Lower leg skin (tissue), 4 donors: ENCODE measurements around the gene CAMTA2. TPM values are rescaled to one million over a fixed set of nuclear protein-coding genes. Genes with fewer than 3 reads are reported as not detected.

Experiments
- DNase-seq, 2 donors: peaks; one replicate each; pipeline ENCODE4 v3.0.0-alpha.2; 2019; ENCODE audit warnings: low spot score in 2 of 2
- H3K4me3 ChIP-seq: fragments of 200-600 bp; sonication (generic); 2 replicates; pipeline ENCODE4 v1.5.1; 2017; ENCODE audit warnings: mild to moderate bottlenecking, low read depth; ENCODE audit not compliant: poor library complexity, severe bottlenecking
- POLR2A ChIP-seq, 2 donors: fragments of 450-650 bp; IDR thresholded peaks; one replicate each; pipeline ENCODE4 v1.6.1; 2016 to 2017; ENCODE audit warnings: antibody characterized with exemption in 2 of 2, mild to moderate bottlenecking in 1 of 2, moderate library complexity in 1 of 2
- WGBS, 2 donors: methylation state at CpG; one replicate each; pipeline ENCODE4 v1.1.5; 2018; 5-methylcytosine and 5-hydroxymethylcytosine counted together
- intact Hi-C: fragments of 100-400 bp; cut with DNase I; formaldehyde crosslinking; loops from one replicate; pipeline ENCODE4 v1.15.0; 2023; ENCODE audit warnings: low total_unique reads
- microRNA-seq, 2 donors: library from miRNA; unstranded; fragments of <30 nt; microRNA quantifications; one replicate each; pipeline ENCODE4, GENCODE V29; 2016; ENCODE audit warnings: borderline replicate concordance in 2 of 2, borderline number of aligned reads in 1 of 2
- total RNA-seq, 4 donors: library from RNA; depleted of rRNA; stranded (reverse); fragments of >200 nt; gene quantifications; one replicate each; pipeline ENCODE4 v1.1.0, GENCODE V29; 2016
- TF ChIP-seq, protein P1 (sequence below), 3 donors: fragments of 450-650 bp; IDR thresholded peaks; one replicate each; pipeline ENCODE4 v1.5.1; 2016; ENCODE audit warnings: antibody characterized with exemption in 3 of 3, mild to moderate bottlenecking in 3 of 3, moderate library complexity in 2 of 3

Gene CAMTA2
- total RNA-seq, 4 donors from 2014 or later, result 21.7 to 35.3 (median 30.6) TPM

DNA sequence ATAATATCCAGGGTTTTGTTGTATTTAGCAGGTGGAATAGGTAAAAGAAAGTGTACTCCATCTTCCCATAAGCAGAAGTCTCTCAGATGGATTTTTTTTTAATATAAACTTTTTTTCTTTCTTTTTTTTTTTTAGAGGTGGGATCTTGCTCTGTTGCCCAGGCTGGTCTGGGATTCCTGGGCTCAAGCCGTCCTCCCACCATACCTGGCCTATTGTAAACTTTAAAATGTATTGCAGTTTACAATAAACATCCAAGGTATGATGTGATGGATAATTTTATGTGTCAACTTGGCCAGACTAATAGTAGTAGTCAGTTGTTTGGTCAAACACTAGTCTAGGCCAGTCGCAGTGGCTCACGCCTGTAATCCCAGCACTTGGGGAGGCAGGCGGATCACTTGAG lies 66.2 kb downstream of the CAMTA2 start:
- no peak for TF ChIP-seq POLR2A (IDR thresholded peaks at IDR 0.05)
- TF ChIP-seq, protein P1, sequence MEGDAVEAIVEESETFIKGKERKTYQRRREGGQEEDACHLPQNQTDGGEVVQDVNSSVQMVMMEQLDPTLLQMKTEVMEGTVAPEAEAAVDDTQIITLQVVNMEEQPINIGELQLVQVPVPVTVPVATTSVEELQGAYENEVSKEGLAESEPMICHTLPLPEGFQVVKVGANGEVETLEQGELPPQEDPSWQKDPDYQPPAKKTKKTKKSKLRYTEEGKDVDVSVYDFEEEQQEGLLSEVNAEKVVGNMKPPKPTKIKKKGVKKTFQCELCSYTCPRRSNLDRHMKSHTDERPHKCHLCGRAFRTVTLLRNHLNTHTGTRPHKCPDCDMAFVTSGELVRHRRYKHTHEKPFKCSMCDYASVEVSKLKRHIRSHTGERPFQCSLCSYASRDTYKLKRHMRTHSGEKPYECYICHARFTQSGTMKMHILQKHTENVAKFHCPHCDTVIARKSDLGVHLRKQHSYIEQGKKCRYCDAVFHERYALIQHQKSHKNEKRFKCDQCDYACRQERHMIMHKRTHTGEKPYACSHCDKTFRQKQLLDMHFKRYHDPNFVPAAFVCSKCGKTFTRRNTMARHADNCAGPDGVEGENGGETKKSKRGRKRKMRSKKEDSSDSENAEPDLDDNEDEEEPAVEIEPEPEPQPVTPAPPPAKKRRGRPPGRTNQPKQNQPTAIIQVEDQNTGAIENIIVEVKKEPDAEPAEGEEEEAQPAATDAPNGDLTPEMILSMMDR (IDR thresholded peaks at IDR 0.05), result no peak
- intact Hi-C loops, result no loop called here
- no peak overlapping the region for H3K4me3 ChIP-seq
- DNase-seq, result no peak
- WGBS, 2 donors, result 90 to 93% methylated on average over 4 of the region's 4 CpGs

DNA sequence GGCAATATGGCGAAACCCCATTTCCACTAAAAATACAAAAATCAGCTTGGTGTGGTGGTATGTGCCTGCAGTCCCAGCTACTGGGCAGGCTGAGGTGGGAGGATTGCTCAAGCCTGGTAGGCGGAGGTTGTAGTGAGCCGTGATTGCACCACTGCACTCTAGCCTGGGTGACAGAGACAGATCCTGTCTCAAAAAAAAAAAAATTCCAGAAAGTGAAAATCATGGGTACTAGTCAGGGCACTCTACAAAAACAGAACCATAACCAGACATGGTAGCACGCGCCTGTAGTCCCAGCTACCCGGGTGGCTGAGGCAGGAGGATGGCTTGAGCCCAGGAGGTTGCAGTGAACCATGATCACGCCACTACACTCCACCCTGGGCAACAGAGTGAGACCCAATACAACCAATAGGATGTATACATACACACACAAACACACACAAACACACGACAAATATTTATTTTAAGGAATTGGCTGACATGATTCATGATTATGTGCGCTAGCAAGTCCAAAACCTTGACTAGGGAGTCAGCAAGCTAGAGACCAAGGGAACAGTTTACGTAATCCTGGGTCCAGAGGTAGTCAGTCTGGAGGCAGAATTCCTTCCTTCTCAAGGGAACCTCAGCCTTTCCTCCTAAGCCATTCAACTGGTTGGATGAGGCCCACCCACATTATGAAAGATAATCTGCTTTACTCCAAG lies 67.0 kb downstream of the CAMTA2 start:
- no peak overlapping the region for H3K4me3 ChIP-seq
- 69 to 79% methylated on average over 10 of the region's 10 CpGs for WGBS, 2 donors
- DNase-seq, result no peak
- no peak for TF ChIP-seq POLR2A (IDR thresholded peaks at IDR 0.05)
- TF ChIP-seq, protein P1 (IDR thresholded peaks at IDR 0.05), result no peak
- intact Hi-C loops, result no loop called here

DNA sequence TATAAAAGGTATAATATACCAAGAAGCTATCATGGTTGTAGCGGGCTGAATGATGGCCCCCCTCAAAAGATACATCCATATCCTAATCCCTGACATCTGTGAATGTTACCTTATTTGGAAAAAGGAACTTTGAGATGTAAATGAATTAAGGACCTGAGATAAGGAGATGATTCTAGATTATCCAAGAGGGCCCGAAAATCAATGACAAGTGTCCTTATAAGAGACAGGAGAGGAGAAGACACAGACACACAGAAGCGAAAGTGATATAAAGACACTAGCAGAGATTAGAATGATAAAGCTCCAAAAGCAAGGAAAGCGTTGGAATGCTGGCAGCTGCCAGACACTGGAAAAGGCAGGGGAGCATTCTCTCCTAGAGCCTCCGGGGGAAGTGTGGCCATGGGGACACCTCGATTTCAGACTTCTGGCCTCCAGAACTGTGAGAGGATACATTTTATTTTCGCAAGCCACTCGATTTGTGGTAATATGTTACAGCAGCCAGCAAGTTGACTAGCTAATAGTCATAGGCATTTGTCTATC lies 67.9 kb downstream of the CAMTA2 start:
- WGBS, 2 donors, result 60 to 62% methylated on average over 8 of the region's 8 CpGs
- no peak for DNase-seq
- no peak for TF ChIP-seq POLR2A (IDR thresholded peaks at IDR 0.05)
- TF ChIP-seq, protein P1 (IDR thresholded peaks at IDR 0.05), result no peak
- intact Hi-C loops, result no loop called here
- H3K4me3 ChIP-seq, result no peak overlapping the region

Small RNA genes lying within 50 kb of the gene (microRNA-seq; reads per million reads assigned to microRNA genes)
- 0 reads per million in 2 donors for gene MIR6864
- gene MIR6865, result 0 reads per million in 2 donors

Other genes starting within 250 kb of the CAMTA2 start
- gene ZMYND15, start 247.8 kb downstream of the CAMTA2 start, total RNA-seq, result 1 to 10 TPM in 2 of 4 donors, under 1 TPM in 1, not detected in 1; 0.46 to 1.7 (median 1.2) TPM
- 10 to 100 TPM; 25.0 to 28.1 (median 25.5) TPM for gene CXCL16, start 247.7 kb downstream of the CAMTA2 start, total RNA-seq
- not detected for gene TM4SF5, start 215.8 kb downstream of the CAMTA2 start, total RNA-seq
- gene VMO1, start 201.3 kb downstream of the CAMTA2 start, total RNA-seq, result 1 to 10 TPM in 3 of 4 donors, not detected in 1; 2.2 to 9.9 (median 5.3) TPM
- gene GLTPD2, start 198.7 kb downstream of the CAMTA2 start, total RNA-seq, result 1 to 10 TPM in 1 of 4 donors, not detected in 3; 1.2 TPM
- gene PSMB6, start 191.5 kb downstream of the CAMTA2 start, total RNA-seq, result 100 to 1,000 TPM; 103 to 207 (median 177) TPM
- gene PLD2, start 180.5 kb downstream of the CAMTA2 start, total RNA-seq, result 10 to 100 TPM; 40.1 to 78.8 (median 56.3) TPM
- gene MINK1, start 154.3 kb downstream of the CAMTA2 start, total RNA-seq, result 100 to 1,000 TPM; 128 to 208 (median 140) TPM
- gene C17orf107, start 88.1 kb downstream of the CAMTA2 start, total RNA-seq, result 10 to 100 TPM in 2 of 4 donors, 1 to 10 TPM in 2; 7.0 to 13.4 (median 10.1) TPM
- gene CHRNE, start 84.6 kb downstream of the CAMTA2 start, total RNA-seq, result 1 to 10 TPM in 3 of 4 donors, under 1 TPM in 1; 0.53 to 5.2 (median 3.6) TPM
- not detected for gene GP1BA, start 55.4 kb downstream of the CAMTA2 start, total RNA-seq
- 10 to 100 TPM; 35.5 to 87.7 (median 59.2) TPM for gene SLC25A11, start 47.6 kb downstream of the CAMTA2 start, total RNA-seq
- gene RNF167, start 47.4 kb downstream of the CAMTA2 start, total RNA-seq, result 10 to 100 TPM; 66.3 to 95.4 (median 80.2) TPM
- gene PFN1, start 39.1 kb downstream of the CAMTA2 start, total RNA-seq, result 100 to 1,000 TPM; 479 to 709 (median 540) TPM
- 1 to 10 TPM; 1.0 to 7.9 (median 4.9) TPM for gene ENO3, start 36.6 kb downstream of the CAMTA2 start, total RNA-seq
- 10 to 100 TPM; 35.1 to 64.0 (median 51.7) TPM for gene SPAG7, start 19.9 kb downstream of the CAMTA2 start, total RNA-seq
- gene INCA1, start 9.8 kb upstream of the CAMTA2 start, total RNA-seq, result 1 to 10 TPM in 3 of 4 donors, under 1 TPM in 1; 0.39 to 2.6 (median 1.4) TPM
- gene KIF1C, start 10.3 kb upstream of the CAMTA2 start, total RNA-seq, result 100 to 1,000 TPM in 2 of 4 donors, 10 to 100 TPM in 2; 87.6 to 140 (median 100) TPM
- 10 to 100 TPM in 1 of 4 donors, 1 to 10 TPM in 3; 3.3 to 16.1 (median 4.8) TPM for gene SLC52A1, start 47.8 kb upstream of the CAMTA2 start, total RNA-seq
- gene ZFP3, start 90.8 kb upstream of the CAMTA2 start, total RNA-seq, result 1 to 10 TPM; 1.2 to 5.2 (median 3.5) TPM
- gene ZNF232, start 124.2 kb upstream of the CAMTA2 start, total RNA-seq, result 1 to 10 TPM; 6.5 to 8.7 (median 8.6) TPM
- under 1 TPM in 3 of 4 donors, not detected in 1; 0.04 to 0.98 (median 0.19) TPM for gene USP6, start 128.4 kb upstream of the CAMTA2 start, total RNA-seq
- 1 to 10 TPM; 2.4 to 5.0 (median 3.8) TPM for gene ZNF594, start 204.2 kb upstream of the CAMTA2 start, total RNA-seq
- gene SCIMP, start 247.2 kb upstream of the CAMTA2 start, total RNA-seq, result under 1 TPM in 3 of 4 donors, not detected in 1; 0.46 to 0.97 (median 0.71) TPM